ENCODE data around the gene CHEK1.

The CHEK1 gene

GRCh38 chr11:125587480-125587879 lies 37.5 kb upstream of the CHEK1 start:
- DNase-seq (ENCODE audit: low read depth): no peak
- TF ChIP-seq CTCF (IDR thresholded peaks at IDR 0.05; ENCODE audit: low read length, missing control alignments): no peak
- no peak overlapping the region for H3K4me3 ChIP-seq (replicated peaks; ENCODE audit: low read depth, low read length)

GRCh38 chr11:125588505-125588904 lies 36.5 kb upstream of the CHEK1 start:
- TF ChIP-seq CTCF (IDR thresholded peaks at IDR 0.05; ENCODE audit: low read length, missing control alignments): no peak
- H3K4me3 ChIP-seq (replicated peaks; ENCODE audit: low read depth, low read length): no peak overlapping the region
- DNase-seq (ENCODE audit: low read depth): no peak

- peak; percentile 22 for DNase-seq (ENCODE audit: low read depth)
- no peak for TF ChIP-seq CTCF (IDR thresholded peaks at IDR 0.05; ENCODE audit: low read length, missing control alignments)
- peak overlapping the region; percentile 100 for H3K4me3 ChIP-seq (replicated peaks; ENCODE audit: low read depth, low read length)
Observed at GRCh38 chr11:125591649-125592304, 33.2 kb upstream of the CHEK1 start.

GRCh38 chr11:125592305-125593113 lies 32.5 kb upstream of the CHEK1 start, which contains the start of gene STT3A:
Gene STT3A (plus strand): TSS chr11:125592852. CDS start chr11:125595916, 3,064 bp downstream.
- peak; percentile 100 for DNase-seq (ENCODE audit: low read depth)
- peak within 1 kb of the TSS; percentile 100 for H3K4me3 ChIP-seq (replicated peaks; ENCODE audit: low read depth, low read length)
- TF ChIP-seq CTCF (IDR thresholded peaks at IDR 0.05; ENCODE audit: low read length, missing control alignments): no peak

- DNase-seq (ENCODE audit: low read depth): peak; percentile 39
- no peak for TF ChIP-seq CTCF (IDR thresholded peaks at IDR 0.05; ENCODE audit: low read length, missing control alignments)
- peak overlapping the region; percentile 100 for H3K4me3 ChIP-seq (replicated peaks; ENCODE audit: low read depth, low read length)
Observed at GRCh38 chr11:125593114-125593820, 31.7 kb upstream of the CHEK1 start.

GRCh38 chr11:125594958-125595357 lies 30.0 kb upstream of the CHEK1 start:
- no peak for DNase-seq (ENCODE audit: low read depth)
- TF ChIP-seq CTCF (IDR thresholded peaks at IDR 0.05; ENCODE audit: low read length, missing control alignments): no peak
- H3K4me3 ChIP-seq (replicated peaks; ENCODE audit: low read depth, low read length): no peak overlapping the region
